22Rv1 (cell line): ENCODE data around the gene PTTG1.

Experiments
- ZFX ChIP-seq: fragments of 450-650 bp; IDR thresholded peaks from 2 replicates; pipeline ENCODE4 v1.6.1; 2017; ENCODE audit warnings: antibody characterized with exemption, borderline replicate concordance
- TF ChIP-seq, protein P1 (sequence below): fragments of 450-650 bp; IDR thresholded peaks from 2 replicates; pipeline ENCODE4 v1.5.1; 2017; ENCODE audit warnings: mild to moderate bottlenecking

- TF ChIP-seq, protein P1, sequence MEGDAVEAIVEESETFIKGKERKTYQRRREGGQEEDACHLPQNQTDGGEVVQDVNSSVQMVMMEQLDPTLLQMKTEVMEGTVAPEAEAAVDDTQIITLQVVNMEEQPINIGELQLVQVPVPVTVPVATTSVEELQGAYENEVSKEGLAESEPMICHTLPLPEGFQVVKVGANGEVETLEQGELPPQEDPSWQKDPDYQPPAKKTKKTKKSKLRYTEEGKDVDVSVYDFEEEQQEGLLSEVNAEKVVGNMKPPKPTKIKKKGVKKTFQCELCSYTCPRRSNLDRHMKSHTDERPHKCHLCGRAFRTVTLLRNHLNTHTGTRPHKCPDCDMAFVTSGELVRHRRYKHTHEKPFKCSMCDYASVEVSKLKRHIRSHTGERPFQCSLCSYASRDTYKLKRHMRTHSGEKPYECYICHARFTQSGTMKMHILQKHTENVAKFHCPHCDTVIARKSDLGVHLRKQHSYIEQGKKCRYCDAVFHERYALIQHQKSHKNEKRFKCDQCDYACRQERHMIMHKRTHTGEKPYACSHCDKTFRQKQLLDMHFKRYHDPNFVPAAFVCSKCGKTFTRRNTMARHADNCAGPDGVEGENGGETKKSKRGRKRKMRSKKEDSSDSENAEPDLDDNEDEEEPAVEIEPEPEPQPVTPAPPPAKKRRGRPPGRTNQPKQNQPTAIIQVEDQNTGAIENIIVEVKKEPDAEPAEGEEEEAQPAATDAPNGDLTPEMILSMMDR: no peak
- TF ChIP-seq ZFX: no peak
These were observed 45.2 kb upstream of the PTTG1 start for GRCh38 chr5:160376416-160376815.
